Measurements from ENCODE around the gene CCDC14. TPM values are rescaled to one million over a fixed set of nuclear protein-coding genes. Genes with fewer than 3 reads are reported as not detected.

The CCDC14 gene
- total RNA-seq, 1 experiment from 2014 or later: 23.8 TPM

- DNase-seq (ENCODE audit: unreplicated experiment): no peak
- Mint-ChIP-seq H3K4me3 (ENCODE audit: unreplicated experiment) (no peak overlapping the region), H3K9me3 (ENCODE audit: unreplicated experiment) (peaks cover 11% of the 10 kb centered on the region), H3K27ac (ENCODE audit: low read depth, unreplicated experiment) (no peak overlapping the region), H3K36me3 (ENCODE audit: insufficient read depth, unreplicated experiment) (peaks cover 42% of the 10 kb centered on the region), H3K27me3 (ENCODE audit: insufficient read depth, unreplicated experiment) (no peaks in the 10 kb centered on the region), H3K4me1 (ENCODE audit: insufficient read depth, unreplicated experiment) (no peaks in the 10 kb centered on the region)
- no peak for TF ChIP-seq CTCF (IDR thresholded peaks at IDR 0.05; ENCODE audit: unreplicated experiment)
- intact Hi-C loops (cut with micrococcal nuclease): no loop called here
- CTCF ChIA-PET: interaction anchor here (0.6 to 1.4 kb wide), 3 partner anchors 10 to 154 kb away, joined by 3 to 7 read pairs (median 4); no protein-coding TSS in a partner anchor
- POLR2A ChIA-PET: no interaction called here
- no TSS peak for BruUV-seq (replicated peaks)
Observed at GRCh38 chr3:123926396-123926795, 34.6 kb downstream of the CCDC14 start.

- Mint-ChIP-seq H3K4me1 (ENCODE audit: insufficient read depth, unreplicated experiment) (no peaks in the 10 kb centered on the region), H3K9me3 (ENCODE audit: unreplicated experiment) (peaks cover 29% of the 10 kb centered on the region), H3K36me3 (ENCODE audit: insufficient read depth, unreplicated experiment) (peaks cover 28% of the 10 kb centered on the region), H3K27me3 (ENCODE audit: insufficient read depth, unreplicated experiment) (no peaks in the 10 kb centered on the region), H3K27ac (ENCODE audit: low read depth, unreplicated experiment) (no peak overlapping the region), H3K4me3 (ENCODE audit: unreplicated experiment) (no peak overlapping the region)
- no peak for TF ChIP-seq CTCF (IDR thresholded peaks at IDR 0.05; ENCODE audit: unreplicated experiment)
- POLR2A ChIA-PET: no interaction called here
- CTCF ChIA-PET: no interaction called here
- intact Hi-C loops (cut with micrococcal nuclease): no loop called here
- BruUV-seq (replicated peaks): no TSS peak
- no peak for DNase-seq (ENCODE audit: unreplicated experiment)
Observed at GRCh38 chr3:123920868-123921267, 40.2 kb downstream of the CCDC14 start.

GRCh38 chr3:123920383-123920782 is 40.6 kb downstream of the CCDC14 start:
- Mint-ChIP-seq H3K27ac (ENCODE audit: low read depth, unreplicated experiment) (no peak overlapping the region), H3K4me3 (ENCODE audit: unreplicated experiment) (no peak overlapping the region), H3K27me3 (ENCODE audit: insufficient read depth, unreplicated experiment) (no peaks in the 10 kb centered on the region), H3K9me3 (ENCODE audit: unreplicated experiment) (peaks cover 29% of the 10 kb centered on the region), H3K36me3 (ENCODE audit: insufficient read depth, unreplicated experiment) (peaks cover 27% of the 10 kb centered on the region), H3K4me1 (ENCODE audit: insufficient read depth, unreplicated experiment) (no peaks in the 10 kb centered on the region)
- CTCF ChIA-PET: no interaction called here
- no TSS peak for BruUV-seq (replicated peaks)
- POLR2A ChIA-PET: no interaction called here
- intact Hi-C loops (cut with micrococcal nuclease): no loop called here
- DNase-seq (ENCODE audit: unreplicated experiment): no peak
- no peak for TF ChIP-seq CTCF (IDR thresholded peaks at IDR 0.05; ENCODE audit: unreplicated experiment)

GRCh38 chr3:123919353-123919752 is 41.7 kb downstream of the CCDC14 start:
- Mint-ChIP-seq H3K9me3 (ENCODE audit: unreplicated experiment) (peaks cover 29% of the 10 kb centered on the region), H3K36me3 (ENCODE audit: insufficient read depth, unreplicated experiment) (peaks cover 21% of the 10 kb centered on the region), H3K27ac (ENCODE audit: low read depth, unreplicated experiment) (no peak overlapping the region), H3K4me1 (ENCODE audit: insufficient read depth, unreplicated experiment) (no peaks in the 10 kb centered on the region), H3K4me3 (ENCODE audit: unreplicated experiment) (no peak overlapping the region), H3K27me3 (ENCODE audit: insufficient read depth, unreplicated experiment) (no peaks in the 10 kb centered on the region)
- ChIA-PET POLR2A (no interaction called here), CTCF (interaction anchor here (0.6 kb wide), 1 partner anchor 129 kb away, joined by 3 read pairs; no protein-coding TSS in a partner anchor)
- intact Hi-C loops (cut with micrococcal nuclease): no loop called here
- no peak for TF ChIP-seq CTCF (IDR thresholded peaks at IDR 0.05; ENCODE audit: unreplicated experiment)
- BruUV-seq (replicated peaks): no TSS peak
- DNase-seq (ENCODE audit: unreplicated experiment): no peak
